GM23248 (cell line): ENCODE measurements around the gene GSTM4. TPM values are rescaled to one million over a fixed set of nuclear protein-coding genes. Genes with fewer than 3 reads are reported as not detected.

Experiments used
- DNase-seq: peaks from one replicate; pipeline ENCODE4 v3.0.0-alpha.2; 2015
- H2AFZ ChIP-seq: fragments of 200-600 bp; sonication (generic); 2 replicates; pipeline ENCODE4 v1.6.1; 2016; ENCODE audit warnings: antibody characterized with exemption
- H3F3A ChIP-seq: fragments of 200-600 bp; sonication (generic); 2 replicates; pipeline ENCODE4 v1.6.1; 2016; ENCODE audit warnings: mild to moderate bottlenecking, antibody characterized with exemption, mixed run types; ENCODE audit not compliant: insufficient read depth
- H3K27ac ChIP-seq: fragments of 200-600 bp; sonication (generic); 2 replicates; pipeline ENCODE4 v1.5.1; 2016; ENCODE audit warnings: mild to moderate bottlenecking
- H3K27me3 ChIP-seq: fragments of 200-600 bp; sonication (generic); replicated peaks from 2 replicates; pipeline ENCODE4 v1.6.1; 2016; ENCODE audit warnings: mild to moderate bottlenecking; ENCODE audit not compliant: insufficient read depth
- H3K36me3 ChIP-seq: fragments of 200-600 bp; sonication (generic); 2 replicates; pipeline ENCODE4 v1.6.1; 2016; ENCODE audit warnings: low read depth, mild to moderate bottlenecking
- H3K4me1 ChIP-seq: fragments of 200-600 bp; sonication (generic); 2 replicates; pipeline ENCODE4 v1.6.1; 2016; ENCODE audit warnings: mild to moderate bottlenecking; ENCODE audit not compliant: insufficient read depth
- H3K4me2 ChIP-seq: fragments of 200-600 bp; sonication (generic); one replicate; pipeline ENCODE4 v1.6.1; 2016; ENCODE audit warnings: mild to moderate bottlenecking; ENCODE audit not compliant: unreplicated experiment
- H3K4me3 ChIP-seq: fragments of 200-600 bp; sonication (generic); 2 replicates; pipeline ENCODE4 v1.5.1; 2016; ENCODE audit warnings: mild to moderate bottlenecking
- H3K79me2 ChIP-seq: fragments of 200-600 bp; sonication (generic); 2 replicates; pipeline ENCODE4 v1.6.1; 2016; ENCODE audit warnings: mild to moderate bottlenecking; ENCODE audit not compliant: insufficient read depth
- H3K9ac ChIP-seq: fragments of 200-600 bp; sonication (generic); 2 replicates; pipeline ENCODE4 v1.6.1; 2016; ENCODE audit warnings: mild to moderate bottlenecking
- H3K9me2 ChIP-seq: fragments of 200-600 bp; sonication (generic); 2 replicates; pipeline ENCODE4 v1.6.1; 2016; ENCODE audit warnings: mixed run types, mild to moderate bottlenecking, moderate library complexity; ENCODE audit not compliant: insufficient read depth
- H3K9me3 ChIP-seq: fragments of 200-600 bp; sonication (generic); one replicate; pipeline ENCODE4 v1.6.1; 2017; ENCODE audit warnings: low read depth
- H4K20me1 ChIP-seq: fragments of 200-600 bp; sonication (generic); 2 replicates; pipeline ENCODE4 v1.6.0; 2016; ENCODE audit not compliant: insufficient read depth
- EZH2 ChIP-seq: fragments of 200-600 bp; sonication (generic); IDR thresholded peaks from 2 replicates; pipeline ENCODE4 v1.6.1; 2018; ENCODE audit warnings: antibody characterized with exemption, mild to moderate bottlenecking; ENCODE audit not compliant: insufficient read depth, poor library complexity, severe bottlenecking
- EZH2phosphoT487 ChIP-seq: fragments of 200-600 bp; sonication (generic); IDR thresholded peaks from 2 replicates; pipeline ENCODE4 v1.6.1; 2018; ENCODE audit warnings: antibody characterized with exemption, moderate library complexity, mild to moderate bottlenecking, low read depth; ENCODE audit not compliant: insufficient read depth
- WGBS, 2 experiments: methylation state at CpG; one replicate each; pipeline ENCODE4 v1.1.6; 2015 to 2017; ENCODE audit warnings: low lambda C conversion rate in 2 of 2, low coverage in 1 of 2; ENCODE audit errors: missing lambda C conversion rate in 2 of 2; 5-methylcytosine and 5-hydroxymethylcytosine counted together
- in situ Hi-C: fragments of 300-500 bp; cut with MboI; formaldehyde crosslinking; loops from 2 replicates; pipeline ENCODE4 v1.15.0; 2020
- polyA plus RNA-seq: library from polyadenylated mRNA; unstranded; fragments of >200 nt; fragmentation: Nextera tagmentation; extraction: Ambion mirVana; gene quantifications from 2 replicates; pipeline ENCODE4 v1.2.1, GENCODE V29; 2016
- total RNA-seq: library from RNA; depleted of rRNA; stranded (reverse); fragments of >200 nt; shearing (Covaris generic); gene quantifications from 2 replicates; pipeline ENCODE4 v1.2.3, GENCODE V29; 2014

Gene GSTM4
- total and polyA plus RNA-seq, 2 experiments from 2014 or later, result 6.2 to 12.4 TPM

DNA sequence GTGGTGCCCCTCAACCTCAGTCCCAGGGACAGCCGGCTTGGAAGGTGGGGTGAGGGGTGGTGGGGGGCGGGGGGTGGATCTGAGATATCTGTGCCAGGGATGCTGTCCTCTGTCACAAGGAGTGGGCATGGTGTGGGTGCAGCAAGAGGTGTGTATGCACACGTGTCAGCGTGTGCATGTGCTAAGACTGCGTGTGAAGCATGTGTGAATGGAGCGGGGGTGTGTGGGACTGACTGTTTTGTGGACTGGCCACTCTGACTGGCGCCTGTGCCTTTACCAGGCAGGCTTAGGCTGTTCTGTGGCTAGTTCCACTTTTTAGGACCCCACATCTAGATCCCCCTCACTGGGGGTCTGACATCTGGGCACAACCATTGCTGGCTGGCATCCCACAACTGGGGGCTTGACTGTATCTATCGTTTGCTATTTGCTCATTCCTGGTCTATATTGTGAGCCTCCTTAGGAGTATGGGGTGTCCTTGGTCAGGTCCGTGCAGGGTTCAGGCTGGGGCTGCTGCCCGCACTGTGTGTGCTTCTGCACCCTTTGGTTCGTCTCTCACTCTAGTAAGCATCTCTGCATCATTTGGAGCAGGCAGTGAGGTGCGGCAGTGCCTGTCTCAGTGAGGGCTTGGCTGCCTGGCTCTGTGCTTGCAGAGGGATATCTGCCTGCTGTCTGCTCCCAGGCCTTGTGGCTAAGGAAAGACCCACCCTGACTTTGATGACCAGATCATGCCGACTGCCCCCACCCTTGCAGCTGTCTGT is 34.3 kb upstream of the GSTM4 start:
- DNase-seq, result peak; percentile 87
- H4K20me1 ChIP-seq, result no peaks in the 10 kb centered on the region; the same call in 1 of the 2 replicates
- peak overlapping the region; percentile 99 for H3K27ac ChIP-seq
- peak overlapping the region; percentile 100 for H3K9ac ChIP-seq
- peaks cover 67% of the 10 kb centered on the region for H3K79me2 ChIP-seq
- TF ChIP-seq EZH2phosphoT487, result no peak
- no peak for TF ChIP-seq EZH2
- H3F3A ChIP-seq, result peaks cover 26% of the 10 kb centered on the region
- H3K4me2 ChIP-seq, result peak overlapping the region; percentile 95
- no peaks in the 10 kb centered on the region for H3K9me2 ChIP-seq
- H3K4me3 ChIP-seq, result peak overlapping the region; percentile 92
- no peaks in the 10 kb centered on the region for H3K27me3 ChIP-seq
- H2AFZ ChIP-seq, result no peak overlapping the region
- in situ Hi-C loops, result no loop called here
- H3K9me3 ChIP-seq, result no peaks in the 10 kb centered on the region
- no peaks in the 10 kb centered on the region for H3K36me3 ChIP-seq
- peaks cover 58% of the 10 kb centered on the region for H3K4me1 ChIP-seq
- WGBS, 2 experiments, result 18 to 25% methylated on average over 11 to 13 of the region's 13 CpGs

DNA sequence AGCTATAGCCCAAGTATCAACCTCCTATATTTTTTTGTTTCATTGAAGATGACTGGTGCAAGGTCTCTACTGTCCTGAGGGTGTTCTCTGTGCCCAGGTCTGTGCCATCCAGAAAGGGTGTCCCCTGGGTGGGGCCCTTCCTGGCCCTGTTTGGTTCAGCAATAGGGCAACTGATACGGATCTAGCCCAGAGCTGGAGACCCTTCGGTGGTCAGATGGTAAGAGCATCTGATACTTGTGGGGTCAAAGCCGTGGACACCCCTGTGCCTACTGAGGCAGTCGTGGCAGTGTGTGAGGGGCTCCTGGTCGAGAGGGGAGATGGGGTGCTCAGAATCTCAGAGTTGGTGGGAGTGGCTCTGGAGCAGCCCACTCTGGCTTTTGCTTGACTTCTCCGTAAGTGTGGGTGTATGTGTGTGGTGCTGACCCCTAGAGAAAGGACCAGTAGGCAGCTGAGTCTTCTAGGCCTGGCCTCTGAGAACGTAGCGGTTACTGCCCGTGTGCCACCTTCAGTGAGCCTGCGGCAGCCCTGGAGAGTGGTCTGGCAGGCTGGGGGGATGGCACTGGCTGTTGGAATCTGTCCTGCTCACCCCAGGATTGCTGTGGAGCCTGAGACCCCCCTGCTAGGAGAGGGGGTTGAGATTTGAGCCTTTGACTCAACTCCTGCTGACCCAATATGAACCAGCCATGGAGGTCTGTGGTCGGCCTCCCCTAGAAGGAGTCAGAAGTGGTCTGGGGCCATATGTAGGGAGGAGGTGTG is 33.6 kb upstream of the GSTM4 start:
- H3K27ac ChIP-seq, result peak overlapping the region; percentile 99
- H4K20me1 ChIP-seq, result no peaks in the 10 kb centered on the region; the same call in 1 of the 2 replicates
- no peaks in the 10 kb centered on the region for H3K36me3 ChIP-seq
- TF ChIP-seq EZH2phosphoT487 (no peak), EZH2 (no peak)
- DNase-seq, result no peak
- in situ Hi-C loops, result no loop called here
- H2AFZ ChIP-seq, result no peak overlapping the region
- H3K4me2 ChIP-seq, result peak overlapping the region; percentile 95
- 82 to 86% methylated on average over 11 of the region's 11 CpGs for WGBS, 2 experiments
- H3K4me3 ChIP-seq, result peak overlapping the region; percentile 92
- peak overlapping the region; percentile 100 for H3K9ac ChIP-seq
- H3K27me3 ChIP-seq, result no peaks in the 10 kb centered on the region
- H3K4me1 ChIP-seq, result peaks cover 51% of the 10 kb centered on the region
- H3K9me2 ChIP-seq, result no peaks in the 10 kb centered on the region
- peaks cover 19% of the 10 kb centered on the region for H3F3A ChIP-seq
- H3K79me2 ChIP-seq, result peaks cover 67% of the 10 kb centered on the region
- no peaks in the 10 kb centered on the region for H3K9me3 ChIP-seq

DNA sequence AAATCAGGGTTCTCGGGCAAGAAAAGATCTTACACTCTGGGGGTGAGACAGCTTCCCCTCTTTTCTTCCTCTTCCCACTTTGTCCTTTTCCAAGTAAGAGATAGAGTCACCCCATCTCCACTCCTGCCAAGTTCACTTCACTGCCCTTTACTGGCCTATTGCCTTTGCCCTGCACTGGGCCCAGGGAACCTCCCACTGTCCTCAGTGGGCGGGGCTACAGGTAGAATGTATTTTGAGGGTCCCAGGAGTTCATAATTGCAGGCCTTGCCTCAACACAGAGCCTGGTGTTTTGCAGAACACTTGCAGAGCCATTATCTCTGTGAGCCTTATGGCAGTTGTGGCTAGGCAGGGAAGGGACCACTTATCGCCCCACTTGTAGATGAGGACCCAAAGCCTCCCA is 33.0 kb upstream of the GSTM4 start:
- Histone ChIP-seq H3K79me2 (peaks cover 67% of the 10 kb centered on the region), H3K9me2 (no peaks in the 10 kb centered on the region), H3K27ac (no peak overlapping the region), H3K4me1 (peaks cover 46% of the 10 kb centered on the region), H3K4me3 (0 out of 2 replicates have a peak overlapping the region, but pooled peaks have one; percentile 9), H2AFZ (no peak overlapping the region), H4K20me1 (no peaks in the 10 kb centered on the region; the same call in 1 of the 2 replicates), H3K9me3 (no peaks in the 10 kb centered on the region), H3K27me3 (no peaks in the 10 kb centered on the region), H3K36me3 (no peaks in the 10 kb centered on the region), H3F3A (peaks cover 14% of the 10 kb centered on the region), H3K4me2 (peak overlapping the region; percentile 95), H3K9ac (peak overlapping the region; percentile 51; the same call in 1 of the 2 replicates)
- TF ChIP-seq EZH2phosphoT487, result no peak
- TF ChIP-seq EZH2, result no peak
- in situ Hi-C loops, result no loop called here
- 77 to 86% methylated on average over 3 of the region's 3 CpGs for WGBS, 2 experiments
- DNase-seq, result no peak

DNA sequence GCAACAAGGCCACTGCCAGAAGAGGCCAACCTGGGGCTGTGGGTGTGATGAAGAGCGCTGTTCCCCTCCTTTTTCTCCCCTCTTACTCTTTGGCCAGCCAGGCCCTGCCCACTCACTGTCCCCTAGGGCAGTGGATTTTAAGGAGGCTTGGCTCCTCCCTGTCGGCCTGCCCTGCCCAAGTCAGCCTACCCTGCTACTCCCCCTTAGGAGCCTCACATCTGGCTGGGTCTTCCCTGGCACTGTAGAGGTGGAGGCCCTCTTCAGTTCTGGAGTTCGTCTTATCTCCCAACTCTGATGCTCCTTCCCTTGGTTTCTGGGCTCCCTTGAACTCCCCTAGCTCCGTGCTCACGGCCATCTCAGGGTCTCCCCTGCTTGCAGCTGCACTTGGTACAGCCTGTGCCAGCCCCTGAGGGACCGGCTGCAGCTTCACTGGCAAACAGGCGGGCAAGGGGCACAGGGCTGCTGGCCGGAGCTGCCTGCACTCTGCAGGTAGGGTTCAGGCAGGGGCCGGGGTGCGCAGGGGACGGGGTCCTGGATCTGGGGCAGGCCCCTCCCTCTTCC is 32.2 kb upstream of the GSTM4 start:
- no peaks in the 10 kb centered on the region; the same call in 1 of the 2 replicates for H4K20me1 ChIP-seq
- peaks cover 7% of the 10 kb centered on the region for H3F3A ChIP-seq
- H3K4me3 ChIP-seq, result peak overlapping the region; percentile 31; the same call in 1 of the 2 replicates
- no peak overlapping the region for H3K27ac ChIP-seq
- in situ Hi-C loops, result no loop called here
- peaks cover 67% of the 10 kb centered on the region for H3K79me2 ChIP-seq
- H3K9ac ChIP-seq, result peak overlapping the region; percentile 51
- no peaks in the 10 kb centered on the region for H3K9me3 ChIP-seq
- H3K9me2 ChIP-seq, result no peaks in the 10 kb centered on the region
- peak; percentile 40 for DNase-seq
- no peaks in the 10 kb centered on the region; the same call in 1 of the 2 replicates for H3K36me3 ChIP-seq
- TF ChIP-seq EZH2phosphoT487, result no peak
- peak overlapping the region; percentile 28 for H3K4me2 ChIP-seq
- H2AFZ ChIP-seq, result no peak overlapping the region
- no peaks in the 10 kb centered on the region for H3K27me3 ChIP-seq
- peaks cover 39% of the 10 kb centered on the region for H3K4me1 ChIP-seq
- 52 to 62% methylated on average over 9 to 11 of the region's 11 CpGs for whole genome bisulfite sequencing, 2 experiments
